HG02623 (cell line): ENCODE data around the gene TMCO4.

Experiments used
- ATAC-seq: cut with Tn5 transposase; IDR thresholded peaks from one replicate; pipeline ENCODE4 v1.9.1; 2021; ENCODE audit warnings: moderate library complexity; ENCODE audit not compliant: unreplicated experiment

Gene TMCO4

GRCh38 chr1:19662313-19662712, 137.4 kb downstream of the TMCO4 start:
- no peak for ATAC-seq

DNA sequence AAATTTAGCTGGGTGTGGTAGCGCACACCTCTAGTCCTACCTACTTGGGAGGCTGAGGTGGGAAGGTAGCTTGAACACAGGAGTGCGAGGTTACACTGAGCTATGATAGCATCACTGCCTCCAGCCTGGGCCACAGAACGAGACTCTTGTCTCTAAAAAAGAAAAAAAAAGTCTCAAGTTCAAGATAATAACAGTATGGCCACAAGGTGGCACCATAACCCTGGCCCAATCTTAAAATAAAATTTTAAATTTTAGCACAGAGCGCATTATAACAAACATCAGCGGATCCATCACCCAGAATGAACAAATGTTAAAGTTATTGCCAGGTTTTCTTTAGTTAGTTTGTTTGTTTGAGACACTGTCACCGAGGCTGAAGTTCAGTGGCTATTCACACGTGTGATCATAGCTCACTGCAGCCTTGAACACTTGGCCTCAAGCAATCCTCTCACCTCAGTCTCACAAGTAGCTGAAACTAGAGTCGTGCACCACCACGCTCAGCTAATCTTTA, 137.9 kb downstream of the TMCO4 start:
- no peak for ATAC-seq

DNA sequence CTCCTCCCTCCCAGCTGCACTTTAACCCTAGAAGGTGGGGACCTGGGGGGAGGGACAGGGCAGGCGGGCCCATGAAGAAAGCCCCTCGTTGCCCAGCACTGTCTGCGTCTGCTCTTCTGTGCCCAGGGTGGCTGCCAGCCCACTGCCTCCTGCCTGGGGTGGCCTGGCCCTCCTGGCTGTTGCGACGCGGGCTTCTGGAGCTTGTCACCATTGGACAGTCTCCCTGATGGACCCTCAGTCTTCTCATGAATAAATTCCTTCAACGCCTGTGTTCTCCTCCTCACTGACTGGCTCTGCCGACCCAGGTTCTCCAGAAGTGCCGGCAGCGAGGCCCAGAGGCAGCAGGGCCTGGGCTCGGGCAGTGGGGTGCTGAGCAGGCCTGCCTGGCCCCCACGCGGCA, 141.5 kb downstream of the TMCO4 start:
- ATAC-seq, result no peak

- no peak for ATAC-seq
These were observed 142.2 kb downstream of the TMCO4 start for GRCh38 chr1:19657511-19657910.

DNA sequence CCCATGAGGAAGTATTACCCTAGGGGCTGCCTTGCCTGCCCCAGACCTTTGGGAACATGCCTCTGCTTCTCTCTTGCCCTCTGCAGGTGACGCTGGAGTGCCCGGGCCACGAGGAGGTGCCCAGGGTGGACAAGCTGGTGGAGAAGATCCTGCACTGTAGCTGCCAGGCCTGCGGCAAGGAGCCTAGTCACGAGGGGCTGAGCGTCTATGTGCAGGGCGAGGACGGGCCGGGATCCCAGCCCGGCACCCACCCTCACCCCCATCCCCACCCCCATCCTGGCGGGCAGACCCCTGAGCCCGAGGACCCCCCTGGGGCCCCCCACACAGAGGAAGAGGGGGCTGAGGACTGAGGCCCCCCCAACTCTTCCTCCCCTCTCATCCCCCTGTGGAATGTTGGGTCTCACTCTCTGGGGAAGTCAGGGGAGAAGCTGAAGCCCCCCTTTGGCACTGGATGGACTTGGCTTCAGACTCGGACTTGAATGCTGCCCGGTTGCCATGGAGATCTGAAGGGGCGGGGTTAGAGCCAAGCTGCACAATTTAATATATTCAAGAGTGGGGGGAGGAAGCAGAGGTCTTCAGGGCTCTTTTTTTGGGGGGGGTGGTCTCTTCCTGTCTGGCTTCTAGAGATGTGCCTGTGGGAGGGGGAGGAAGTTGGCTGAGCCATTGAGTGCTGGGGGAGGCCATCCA, 142.8 kb downstream of the TMCO4 start:
- no peak for ATAC-seq

GRCh38 chr1:19656134-19656779, 143.5 kb downstream of the TMCO4 start:
- ATAC-seq, result no peak

DNA sequence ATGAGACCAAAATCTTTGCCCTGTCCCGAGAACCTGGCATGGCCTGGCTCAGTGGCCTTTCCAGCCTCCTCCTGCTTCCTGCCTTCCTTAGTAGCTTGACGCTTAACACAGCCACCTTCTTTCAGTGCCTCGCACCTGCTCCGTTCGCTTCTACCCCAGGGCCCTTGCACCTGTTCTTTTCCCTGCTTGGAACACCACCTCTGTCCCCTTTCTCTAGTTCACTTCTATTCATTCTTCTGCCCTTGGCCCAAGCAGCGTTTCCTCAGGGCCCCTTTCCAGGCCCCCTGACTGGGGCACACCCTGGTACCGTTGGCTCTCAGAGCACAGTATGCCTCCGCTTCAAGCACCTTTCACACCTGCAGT, 144.0 kb downstream of the TMCO4 start:
- ATAC-seq, result no peak

DNA sequence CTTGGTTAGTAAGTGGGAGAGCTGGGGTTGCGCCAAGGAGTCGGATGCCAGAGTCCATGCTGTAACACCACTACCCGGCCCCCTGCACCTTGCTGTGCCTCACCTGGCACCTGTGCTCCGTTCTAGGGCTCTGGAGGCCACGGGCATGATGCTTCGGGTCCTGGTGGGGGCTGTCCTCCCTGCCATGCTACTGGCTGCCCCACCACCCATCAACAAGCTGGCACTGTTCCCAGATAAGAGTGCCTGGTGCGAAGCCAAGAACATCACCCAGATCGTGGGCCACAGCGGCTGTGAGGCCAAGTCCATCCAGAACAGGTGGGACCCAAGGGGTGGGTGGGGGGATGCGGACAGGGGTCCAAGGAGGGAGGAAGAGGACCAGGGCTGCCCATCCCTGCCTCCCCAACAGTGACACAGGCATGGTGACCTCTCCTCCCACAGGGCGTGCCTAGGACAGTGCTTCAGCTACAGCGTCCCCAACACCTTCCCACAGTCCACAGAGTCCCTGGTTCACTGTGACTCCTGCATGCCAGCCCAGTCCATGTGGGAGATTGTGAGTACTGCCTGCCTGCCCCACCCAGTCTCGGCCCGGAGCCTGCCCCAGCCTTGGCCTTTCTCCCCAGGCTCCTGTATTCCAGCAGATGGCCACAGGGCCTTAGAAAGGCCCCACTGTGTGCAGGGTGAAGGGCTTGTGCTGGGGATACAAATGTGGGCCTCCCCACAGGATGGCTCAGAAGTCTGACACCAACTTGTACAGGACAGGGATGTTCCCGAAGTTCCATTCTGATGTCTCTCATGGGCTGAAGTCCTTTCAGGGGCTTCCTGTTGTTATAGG, 144.6 kb downstream of the TMCO4 start:
- no peak for ATAC-seq

- no peak for ATAC-seq
These were observed 145.3 kb downstream of the TMCO4 start for GRCh38 chr1:19654386-19654785.

DNA sequence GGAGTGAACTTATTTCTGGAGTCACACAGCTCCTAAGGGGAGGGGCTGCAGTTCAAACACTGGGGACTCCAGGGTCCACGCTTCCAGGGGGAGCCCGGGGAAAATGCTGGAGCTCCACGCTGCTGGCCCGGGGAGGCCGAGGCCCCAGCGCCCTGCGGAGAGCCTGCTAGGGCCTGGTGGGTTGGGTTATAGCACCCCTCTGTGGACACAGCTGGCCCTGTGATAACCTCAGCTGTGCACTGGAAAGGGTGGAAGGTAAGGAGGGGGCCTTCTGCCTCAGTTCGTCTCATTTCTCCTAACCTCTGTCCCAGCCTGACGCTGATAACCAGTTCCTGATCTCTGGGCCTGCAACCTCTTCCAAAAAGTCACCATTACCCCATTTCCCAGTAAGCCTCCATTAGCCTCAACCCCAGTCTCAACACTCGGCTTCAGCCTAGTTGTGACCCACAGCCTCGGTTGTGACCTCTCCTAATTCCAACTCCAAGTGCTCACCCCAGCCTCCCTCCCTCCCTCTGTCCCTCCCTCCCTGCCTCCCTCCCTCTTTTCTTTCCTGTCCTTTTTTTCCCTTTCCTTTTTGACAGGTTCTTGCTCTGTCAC, 148.5 kb downstream of the TMCO4 start:
- ATAC-seq, result no peak

GRCh38 chr1:19650416-19651140, 149.1 kb downstream of the TMCO4 start:
- ATAC-seq, result no peak

- ATAC-seq, result no peak
These were observed 151.0 kb downstream of the TMCO4 start for GRCh38 chr1:19648689-19649088.

GRCh38 chr1:19648239-19648638, 151.5 kb downstream of the TMCO4 start:
- ATAC-seq, result no peak

DNA sequence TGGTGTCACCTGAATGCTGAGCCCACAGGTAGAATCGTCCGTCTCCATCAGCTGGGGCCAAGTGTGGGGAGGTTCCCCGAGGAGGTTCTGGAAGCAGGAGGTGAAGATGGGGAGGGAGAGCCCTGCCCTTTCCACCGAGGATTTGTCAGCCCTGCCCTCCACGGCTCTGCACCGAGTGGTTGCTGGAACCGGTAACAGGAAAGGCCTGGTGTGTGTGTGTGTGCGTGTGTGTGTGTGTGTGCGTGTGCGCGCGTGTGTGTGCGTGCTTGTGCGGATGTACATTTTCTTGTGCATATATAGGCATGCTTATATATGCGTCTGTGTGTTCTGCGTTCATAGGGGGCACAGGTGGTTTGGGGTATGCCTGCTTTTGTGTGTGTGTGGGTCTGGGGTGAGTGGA, 152.1 kb downstream of the TMCO4 start:
- no peak for ATAC-seq

DNA sequence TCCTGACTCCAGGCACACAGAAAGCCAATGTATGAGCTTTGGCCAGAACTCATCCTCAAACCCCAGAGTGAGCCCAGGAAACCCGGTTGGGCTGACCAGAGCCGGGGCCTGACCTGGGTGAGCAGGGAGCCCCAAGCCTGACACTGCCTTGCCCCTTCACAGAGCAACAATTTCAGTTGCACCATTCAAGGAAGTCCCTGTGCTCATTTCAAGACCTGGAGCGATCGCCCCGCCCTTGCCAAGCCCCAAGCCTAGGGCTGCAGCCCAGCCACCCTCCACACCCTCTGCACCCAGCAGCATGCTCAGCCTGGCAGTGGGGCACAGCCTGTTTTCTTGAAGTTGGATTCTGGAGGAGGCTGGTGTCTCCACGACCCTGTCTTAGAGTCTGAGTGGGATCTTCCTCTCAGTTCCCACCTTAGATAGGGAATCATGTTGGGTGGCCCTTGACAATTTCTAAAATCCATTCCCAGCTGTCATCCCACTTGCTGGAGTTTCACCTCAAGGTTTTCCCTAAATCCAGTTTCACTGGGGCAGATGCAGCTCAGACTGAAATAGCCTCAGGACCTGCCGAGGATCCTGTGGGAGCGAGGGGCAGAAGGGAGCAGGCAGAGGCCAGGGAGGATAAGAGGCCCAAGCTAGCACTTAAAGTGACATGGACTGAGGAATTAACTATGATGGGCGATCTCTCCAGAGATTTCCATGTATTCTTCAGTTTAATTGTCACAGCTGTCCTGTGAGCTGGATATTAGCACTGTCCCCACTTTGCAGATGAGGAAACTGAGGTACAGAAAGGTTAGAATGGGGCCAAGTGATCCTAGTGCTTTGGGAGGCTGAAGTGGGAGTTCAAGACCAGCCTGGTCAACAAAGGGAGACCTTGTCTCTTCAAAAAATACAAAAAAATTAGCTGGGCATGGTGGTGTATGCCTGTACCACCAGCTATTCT, 153.1 kb downstream of the TMCO4 start:
- no peak for ATAC-seq

DNA sequence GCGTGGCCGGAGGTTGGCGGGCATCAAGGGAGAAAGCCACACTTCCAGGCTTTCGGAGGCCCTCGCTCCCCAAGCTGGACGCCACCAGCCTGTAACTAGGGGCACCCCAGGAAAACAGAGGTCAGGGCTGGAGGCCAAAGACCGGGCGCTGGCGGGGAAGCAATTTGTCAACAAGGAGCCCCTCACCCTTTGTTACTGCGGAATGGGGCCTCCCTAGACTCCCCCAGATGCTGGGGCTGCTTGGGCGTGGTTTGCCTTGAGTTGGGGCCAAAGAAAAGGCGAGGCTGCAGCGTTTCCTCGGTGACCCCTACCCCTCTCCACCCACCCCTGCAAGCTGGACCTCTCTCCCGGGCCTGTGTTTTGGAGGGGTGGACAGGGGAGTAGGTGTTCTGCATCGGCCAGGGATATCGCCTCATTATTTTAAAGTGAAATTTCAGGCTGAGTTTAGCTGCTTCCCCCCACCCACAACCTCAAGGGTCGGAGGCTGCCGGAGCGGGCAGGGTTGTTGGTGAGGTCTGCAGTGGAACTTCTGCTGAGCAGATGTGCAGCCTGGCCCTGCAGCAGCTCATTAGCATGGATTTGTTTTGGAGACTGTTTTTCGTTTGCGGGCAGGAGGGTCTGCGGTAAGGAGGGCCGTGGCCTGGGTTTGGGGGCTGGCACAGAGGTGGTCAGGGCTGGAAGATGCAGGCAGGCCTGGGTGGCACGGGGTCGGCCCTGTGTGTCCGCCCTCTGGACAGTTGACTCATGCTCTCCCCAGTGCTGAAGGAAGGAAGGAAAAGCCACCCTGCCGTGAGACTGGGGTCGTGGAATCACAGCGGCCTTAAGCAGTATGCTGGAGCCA, 154.1 kb downstream of the TMCO4 start:
- ATAC-seq, result no peak

DNA sequence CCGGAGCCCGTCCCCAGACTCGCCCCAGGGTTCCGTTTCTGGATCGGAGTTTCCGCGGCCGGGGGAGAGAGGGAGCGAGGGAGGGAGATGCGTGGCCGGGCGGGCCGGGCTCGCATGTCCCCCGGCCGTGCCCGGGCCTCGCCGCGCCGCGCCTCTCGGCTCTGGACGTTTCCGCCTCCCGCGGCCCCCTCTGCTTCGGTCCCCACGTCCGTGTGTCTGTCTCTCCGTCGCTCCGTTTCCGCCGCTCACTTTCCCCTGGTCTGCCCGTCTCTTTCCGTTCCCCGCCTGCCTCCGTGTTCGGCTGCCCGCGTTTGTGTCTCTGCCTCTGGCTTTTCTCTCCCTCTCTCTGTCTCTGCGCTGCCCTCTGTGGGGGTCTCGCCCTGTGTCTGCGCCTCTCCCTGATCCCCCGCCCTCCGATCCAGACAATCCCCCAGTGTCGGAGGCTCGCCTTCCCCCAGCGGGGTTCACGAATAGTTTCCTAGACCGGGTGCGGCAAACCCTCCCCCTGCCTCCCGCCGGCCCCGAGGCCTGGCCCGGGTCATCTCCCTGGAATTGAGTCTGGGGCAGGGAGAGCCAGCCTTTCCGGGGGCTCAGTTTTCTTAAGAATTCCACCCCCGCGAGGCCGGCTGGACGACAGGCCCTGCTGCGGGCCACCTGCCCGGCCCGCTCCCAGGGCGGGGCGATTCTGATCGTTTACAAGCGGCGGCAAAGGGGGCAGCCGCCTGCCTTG, 154.9 kb downstream of the TMCO4 start:
- no peak for ATAC-seq

DNA sequence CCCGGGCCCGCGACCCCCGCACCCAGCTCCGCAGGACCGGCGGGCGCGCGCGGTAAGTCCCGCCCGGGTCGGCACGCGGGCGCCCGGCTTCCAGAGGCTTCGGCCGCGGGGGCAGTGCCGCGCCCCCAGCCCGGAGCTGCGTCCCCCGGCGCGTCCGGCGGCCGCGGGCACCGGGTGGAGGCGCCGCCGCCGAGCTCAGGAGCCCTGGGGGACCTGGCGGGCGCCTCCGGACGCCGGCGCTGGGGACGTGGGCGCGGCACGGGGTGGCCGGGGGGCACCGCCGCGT, 155.4 kb downstream of the TMCO4 start:
- ATAC-seq, result no peak
